Activated CD4-positive, alpha-beta T cell treated with anti-CD3 and anti-CD28 coated beads, Interleukin-2, Interleukin-6, amounts not matched to agents 100 ng/mL and 50 ng/mL, durations not matched to agents 16 hours and 8 hours (primary cell): Measurements from ENCODE around the gene KRTAP10-4.

Experiments
- DNase-seq: peaks from one replicate; pipeline ENCODE4 v3.0.0-alpha.2; 2020

The KRTAP10-4 gene

DNA sequence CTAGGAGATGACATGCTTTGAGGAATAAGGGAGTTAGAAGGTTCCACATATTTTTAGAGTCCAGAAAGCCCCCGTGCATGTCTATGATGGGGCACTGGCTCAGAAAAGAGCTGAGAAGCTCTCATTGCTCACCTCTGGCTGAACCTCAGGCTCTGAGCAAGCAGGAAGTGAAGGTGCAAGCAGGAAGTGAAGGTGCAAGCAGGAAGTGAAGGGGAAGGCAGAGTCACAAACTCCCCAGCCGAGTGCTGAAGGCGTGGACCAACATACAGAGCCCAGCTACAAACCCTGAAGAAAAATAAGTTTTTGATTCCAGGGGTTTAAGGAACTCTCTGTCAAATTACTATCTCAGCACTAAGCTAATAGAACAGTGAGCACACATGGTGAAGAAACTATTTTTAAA is 45.4 kb downstream of the KRTAP10-4 start:
- DNase-seq, result peak; percentile 50

DNA sequence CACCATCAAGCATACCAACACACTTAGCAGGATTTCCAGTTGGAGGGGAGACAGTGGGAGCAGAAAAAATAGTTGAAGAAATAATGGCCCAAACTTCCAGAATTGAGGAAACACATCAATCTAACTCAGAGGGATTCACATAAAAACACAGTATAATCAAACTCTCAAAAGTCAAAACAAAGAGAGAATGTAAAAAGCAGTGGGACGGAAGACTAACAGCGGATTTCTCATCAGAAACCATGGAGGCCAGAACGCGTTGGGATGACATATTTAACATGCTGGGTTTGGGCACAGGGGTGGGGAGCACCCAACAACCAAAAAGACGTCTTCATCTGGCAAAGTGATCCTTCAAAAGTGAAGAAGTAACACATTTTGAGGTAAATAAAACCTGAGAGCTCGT is 46.4 kb downstream of the KRTAP10-4 start:
- DNase-seq, result no peak

DNA sequence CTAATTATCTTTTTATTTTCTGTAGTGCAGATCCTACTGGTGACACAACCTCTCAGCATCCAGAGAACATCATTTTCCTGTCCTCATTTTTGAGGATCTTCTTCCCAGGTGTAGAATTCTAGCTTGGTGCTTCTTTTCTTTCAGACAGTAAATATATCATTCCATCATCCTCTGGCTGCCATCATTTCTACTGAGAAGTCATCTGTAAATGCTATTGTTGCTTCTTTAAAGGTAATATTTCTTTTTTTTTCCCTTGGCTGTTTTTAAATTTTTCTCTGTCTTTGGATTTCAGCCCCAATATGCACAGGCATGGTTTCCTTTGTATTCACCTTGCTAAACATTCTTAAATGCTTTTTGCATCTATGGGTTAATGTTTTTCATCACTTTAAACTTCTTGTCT is 50.0 kb downstream of the KRTAP10-4 start:
- no peak for DNase-seq
